ENCODE measurements around the gene NLRP7. TPM values are rescaled to one million over a fixed set of nuclear protein-coding genes. Genes with fewer than 3 reads are reported as not detected.

The NLRP7 gene
- total RNA-seq, 2 experiments from 2014 or later: 0.69 to 8.8 TPM

- H2AFZ ChIP-seq (ENCODE audit: low read length): no peak overlapping the region
- no peaks in the 10 kb centered on the region for H3K79me2 ChIP-seq (ENCODE audit: insufficient read depth, low read depth, low read length)
- ChIA-PET CTCF (ENCODE audit: unreplicated experiment) (no interaction called here), POLR2A (no interaction called here)
- H3K4me2 ChIP-seq (ENCODE audit: low read length): no peak overlapping the region
- TF ChIP-seq EZH2phosphoT487 (IDR thresholded peaks at IDR 0.05; ENCODE audit: borderline replicate concordance, low read depth, low read length) (no peak), CTCF (conservative IDR thresholded peaks at IDR 0.05; ENCODE audit: low read length) (no peak)
- H4K20me1 ChIP-seq (ENCODE audit: insufficient read depth, low read length): no peaks in the 10 kb centered on the region
- no peaks in the 10 kb centered on the region for H3K9me3 ChIP-seq (ENCODE audit: low read length)
- peak; percentile 19 for DNase-seq (ENCODE audit: low spot score)
- H3K4me3 ChIP-seq (ENCODE audit: low read depth, low read length, poor library complexity, severe bottlenecking): no peak overlapping the region
- H3K9me2 ChIP-seq (ENCODE audit: insufficient read depth, low read length): no peaks in the 10 kb centered on the region
- BruUV-seq (replicated peaks): no TSS peak
- intact Hi-C loops (cut with micrococcal nuclease; ENCODE audit: unreplicated experiment): no loop called here
- H3K27ac ChIP-seq (ENCODE audit: low read depth, low read length, poor library complexity, severe bottlenecking): no peak overlapping the region
- H3K36me3 ChIP-seq (ENCODE audit: insufficient read depth, low read length): no peaks in the 10 kb centered on the region
- peaks cover 7% of the 10 kb centered on the region for H3K4me1 ChIP-seq (ENCODE audit: insufficient read depth, low read length, poor library complexity, severe bottlenecking)
Measured at GRCh38 chr19:54875506-54875905, 71.8 kb downstream of the NLRP7 start.

GRCh38 chr19:54873990-54874389 is 73.3 kb downstream of the NLRP7 start, which contains the start of gene FCAR:
Gene FCAR, plus strand, starts transcription at chr19:54874235. Its CDS starts 55 bp downstream, at chr19:54874290.
- Histone ChIP-seq H3K36me3 (ENCODE audit: insufficient read depth, low read length) (no peaks in the 10 kb centered on the region), H3K4me1 (ENCODE audit: insufficient read depth, low read length, poor library complexity, severe bottlenecking) (peaks cover 7% of the 10 kb centered on the region), H3K4me2 (ENCODE audit: low read length) (no peak within 1 kb of the TSS), H3K9me2 (ENCODE audit: insufficient read depth, low read length) (no peaks in the 10 kb centered on the region), H4K20me1 (ENCODE audit: insufficient read depth, low read length) (no peaks in the 10 kb centered on the region), H2AFZ (ENCODE audit: low read length) (no peak within 1 kb of the TSS), H3K9me3 (ENCODE audit: low read length) (no peaks in the 10 kb centered on the region), H3K27ac (ENCODE audit: low read depth, low read length, poor library complexity, severe bottlenecking) (no peak within 1 kb of the TSS), H3K4me3 (ENCODE audit: low read depth, low read length, poor library complexity, severe bottlenecking) (no peak within 1 kb of the TSS), H3K79me2 (ENCODE audit: insufficient read depth, low read depth, low read length) (no peaks in the 10 kb centered on the region)
- CTCF ChIA-PET (ENCODE audit: unreplicated experiment): no interaction called here
- TF ChIP-seq CTCF (conservative IDR thresholded peaks at IDR 0.05; ENCODE audit: low read length) (no peak), EZH2phosphoT487 (IDR thresholded peaks at IDR 0.05; ENCODE audit: borderline replicate concordance, low read depth, low read length) (no peak)
- no peak for DNase-seq (ENCODE audit: low spot score)
- intact Hi-C loops (cut with micrococcal nuclease; ENCODE audit: unreplicated experiment): no loop called here
- POLR2A ChIA-PET: no interaction called here
- BruUV-seq (replicated peaks): no TSS peak

Small RNA genes lying within 50 kb of the gene (small RNA-seq; reads per million reads assigned to genes)
- not detected for gene AC011476.8

Other genes with a start within 250 kb of the NLRP7 start
- not detected in 2 replicates for gene KIR3DL3, start 223.1 kb downstream of the NLRP7 start, total RNA-seq (2014; rRNA removed; shearing (Covaris generic))
- gene KIR3DL3, start 223.1 kb downstream of the NLRP7 start, total RNA-seq (2022): not detected in 2 replicates
- gene KIR2DL3, start 209.0 kb downstream of the NLRP7 start, total RNA-seq (2014; rRNA removed; shearing (Covaris generic)): not detected in 2 replicates
- not detected in 2 replicates for gene KIR2DL3, start 209.0 kb downstream of the NLRP7 start, total RNA-seq (2022)
- gene KIR2DL1, start 177.7 kb downstream of the NLRP7 start, total RNA-seq (2014; rRNA removed; shearing (Covaris generic)): not detected in 2 replicates
- not detected in 2 replicates for gene KIR2DL1, start 177.7 kb downstream of the NLRP7 start, total RNA-seq (2022)
- not detected in 2 replicates for gene KIR2DL4, start 143.9 kb downstream of the NLRP7 start, total RNA-seq (2014; rRNA removed; shearing (Covaris generic))
- not detected in 2 replicates for gene KIR2DL4, start 143.9 kb downstream of the NLRP7 start, total RNA-seq (2022)
- not detected in 2 replicates for gene KIR3DL1, start 131.1 kb downstream of the NLRP7 start, total RNA-seq (2014; rRNA removed; shearing (Covaris generic))
- gene KIR3DL1, start 131.1 kb downstream of the NLRP7 start, total RNA-seq (2022): not detected in 2 replicates
- not detected in 2 replicates for gene KIR2DS4, start 114.9 kb downstream of the NLRP7 start, total RNA-seq (2014; rRNA removed; shearing (Covaris generic))
- not detected in 2 replicates for gene KIR2DS4, start 114.9 kb downstream of the NLRP7 start, total RNA-seq (2022)
- gene KIR3DL2, start 97.1 kb downstream of the NLRP7 start, total RNA-seq (2014; rRNA removed; shearing (Covaris generic)): not detected in 2 replicates
- gene KIR3DL2, start 97.1 kb downstream of the NLRP7 start, total RNA-seq (2022): not detected in 2 replicates
- gene FCAR, start 73.3 kb downstream of the NLRP7 start, total RNA-seq (2014; rRNA removed; shearing (Covaris generic)): not detected in 2 replicates
- gene FCAR, start 73.3 kb downstream of the NLRP7 start, total RNA-seq (2022): not detected in 2 replicates
- gene NCR1, start 41.4 kb downstream of the NLRP7 start, total RNA-seq (2014; rRNA removed; shearing (Covaris generic)): not detected in 2 replicates
- gene NCR1, start 41.4 kb downstream of the NLRP7 start, total RNA-seq (2022): not detected in 2 replicates
- gene NLRP2, start 18.8 kb upstream of the NLRP7 start, total RNA-seq (2014; rRNA removed; shearing (Covaris generic)): not detected in 2 replicates
- not detected in 2 replicates for gene NLRP2, start 18.8 kb upstream of the NLRP7 start, total RNA-seq (2022)
- 0.25 and 0.44 TPM in 2 replicates for gene GP6, start 90.7 kb upstream of the NLRP7 start, total RNA-seq (2014; rRNA removed; shearing (Covaris generic))
- 0.36 and 1.9 TPM in 2 replicates for gene GP6, start 90.7 kb upstream of the NLRP7 start, total RNA-seq (2022)
- gene RDH13, start 115.6 kb upstream of the NLRP7 start, total RNA-seq (2014; rRNA removed; shearing (Covaris generic)): 23.1 and 29.5 TPM in 2 replicates
- 17.8 and 19.5 TPM in 2 replicates for gene RDH13, start 115.6 kb upstream of the NLRP7 start, total RNA-seq (2022)
- 3.5 and 11.1 TPM in 2 replicates for gene EPS8L1, start 128.3 kb upstream of the NLRP7 start, total RNA-seq (2014; rRNA removed; shearing (Covaris generic))
- 10.6 and 12.5 TPM in 2 replicates for gene EPS8L1, start 128.3 kb upstream of the NLRP7 start, total RNA-seq (2022)
- gene PPP1R12C, start 170.1 kb upstream of the NLRP7 start, total RNA-seq (2014; rRNA removed; shearing (Covaris generic)): 194 and 211 TPM in 2 replicates
- 177 and 186 TPM in 2 replicates for gene PPP1R12C, start 170.1 kb upstream of the NLRP7 start, total RNA-seq (2022)
- gene TNNT1, start 201.7 kb upstream of the NLRP7 start, total RNA-seq (2014; rRNA removed; shearing (Covaris generic)): 17.6 and 21.9 TPM in 2 replicates
- 11.2 and 11.6 TPM in 2 replicates for gene TNNT1, start 201.7 kb upstream of the NLRP7 start, total RNA-seq (2022)
- gene TNNI3, start 210.2 kb upstream of the NLRP7 start, total RNA-seq (2014; rRNA removed; shearing (Covaris generic)): 2.6 TPM in 1 of 2 replicates, not detected in the other
- not detected in 2 replicates for gene TNNI3, start 210.2 kb upstream of the NLRP7 start, total RNA-seq (2022)
- 0.85 and 2.8 TPM in 2 replicates for gene DNAAF3, start 219.1 kb upstream of the NLRP7 start, total RNA-seq (2014; rRNA removed; shearing (Covaris generic))
- gene DNAAF3, start 219.1 kb upstream of the NLRP7 start, total RNA-seq (2022): 2.2 and 2.5 TPM in 2 replicates
- gene SYT5, start 232.8 kb upstream of the NLRP7 start, total RNA-seq (2014; rRNA removed; shearing (Covaris generic)): 0.44 TPM in 1 of 2 replicates, not detected in the other
- 0.84 and 1.3 TPM in 2 replicates for gene SYT5, start 232.8 kb upstream of the NLRP7 start, total RNA-seq (2022)